Femur (tissue), 1 donor: ENCODE measurements around the gene STK32A.
"Not testable (repeated sequence)": the region's sequence is repeated elsewhere in the genome, so short reads cannot be mapped to it uniquely, and the experiment has no call there.

ENCODE experiments used
- DNase-seq: peaks from one replicate; pipeline ENCODE4 v3.0.0-alpha.2; 2017

STK32A gene

GRCh38 chr5:147348451-147348850 is 113.6 kb downstream of the STK32A start:
- DNase-seq = no peak

- no peak for DNase-seq
Measured at GRCh38 chr5:147349241-147349640, 114.4 kb downstream of the STK32A start.

- DNase-seq = no peak
Measured at GRCh38 chr5:147359101-147359500, 124.3 kb downstream of the STK32A start.

- DNase-seq = no peak
Measured at GRCh38 chr5:147359581-147359980, 124.8 kb downstream of the STK32A start.

- DNase-seq = no peak
Measured at GRCh38 chr5:147360816-147361215, 126.0 kb downstream of the STK32A start.

- no peak for DNase-seq
Measured at GRCh38 chr5:147361441-147362175, 126.8 kb downstream of the STK32A start.

- DNase-seq = not testable (repeated sequence)
Measured at GRCh38 chr5:147367381-147367780, 132.6 kb downstream of the STK32A start.

- DNase-seq = no peak
Measured at GRCh38 chr5:147369742-147370374, 135.0 kb downstream of the STK32A start.

GRCh38 chr5:147371290-147371689 is 136.5 kb downstream of the STK32A start:
- no peak for DNase-seq

GRCh38 chr5:147372191-147372590 is 137.4 kb downstream of the STK32A start:
- DNase-seq = no peak

- no peak for DNase-seq
Measured at GRCh38 chr5:147373328-147373727, 138.5 kb downstream of the STK32A start.

GRCh38 chr5:147375151-147375550 is 140.3 kb downstream of the STK32A start:
- no peak for DNase-seq

- DNase-seq = no peak
Measured at GRCh38 chr5:147377682-147378081, 142.9 kb downstream of the STK32A start.

- DNase-seq = no peak
Measured at GRCh38 chr5:147381555-147381954, 146.7 kb downstream of the STK32A start.

- DNase-seq = no peak
Measured at GRCh38 chr5:147382776-147383175, 147.9 kb downstream of the STK32A start.

GRCh38 chr5:147384346-147385193 is 149.7 kb downstream of the STK32A start:
- DNase-seq = no peak

- no peak for DNase-seq
Measured at GRCh38 chr5:147387109-147387508, 152.3 kb downstream of the STK32A start.

GRCh38 chr5:147388184-147389108 is 153.6 kb downstream of the STK32A start:
- DNase-seq = no peak

- no peak for DNase-seq
Measured at GRCh38 chr5:147390654-147391225, 155.9 kb downstream of the STK32A start.

- no peak for DNase-seq
Measured at GRCh38 chr5:147391781-147392180, 157.0 kb downstream of the STK32A start.

- DNase-seq = no peak
Measured at GRCh38 chr5:147393874-147394672, 159.2 kb downstream of the STK32A start.
